HAP-1 (cell line): ENCODE results near the gene TSEN2.
"Not testable (repeated sequence)": the region's sequence is repeated elsewhere in the genome, so short reads cannot be mapped to it uniquely, and the experiment has no call there.

Source experiments
- DNase-seq, 2 experiments: peaks; one replicate each; pipeline ENCODE4 v3.0.0-alpha.2; 2016 to 2020; ENCODE audit warnings: low spot score in 2 of 2
- H3K27me3 ChIP-seq: fragments of 250-450 bp; sonication (Bioruptor Pico); 2 replicates; pipeline ENCODE4 v1.5.1; 2020; ENCODE audit warnings: low read depth, mild to moderate bottlenecking, moderate library complexity
- H3K36me3 ChIP-seq: fragments of 250-450 bp; sonication (Bioruptor Pico); replicated peaks from 2 replicates; pipeline ENCODE4 v1.5.1; 2020; ENCODE audit warnings: mild to moderate bottlenecking
- H3K4me1 ChIP-seq: fragments of 250-450 bp; sonication (Bioruptor Pico); 2 replicates; pipeline ENCODE4 v1.5.1; 2020; ENCODE audit warnings: mild to moderate bottlenecking
- H3K4me3 ChIP-seq: fragments of 250-450 bp; sonication (Bioruptor Pico); 2 replicates; pipeline ENCODE4 v1.5.1; 2020; ENCODE audit warnings: mild to moderate bottlenecking, moderate library complexity
- H3K9me3 ChIP-seq: fragments of 250-450 bp; sonication (Bioruptor Pico); 2 replicates; pipeline ENCODE4 v1.5.1; 2020; ENCODE audit warnings: mild to moderate bottlenecking, moderate library complexity
- in situ Hi-C: fragments of 300-500 bp; cut with MboI; formaldehyde crosslinking; loops from 3 replicates; pipeline ENCODE4 v1.14.3; 2020; ENCODE audit warnings: low sequenced_read_pairs, inconsistent platforms, mixed read lengths

The TSEN2 gene

DNA sequence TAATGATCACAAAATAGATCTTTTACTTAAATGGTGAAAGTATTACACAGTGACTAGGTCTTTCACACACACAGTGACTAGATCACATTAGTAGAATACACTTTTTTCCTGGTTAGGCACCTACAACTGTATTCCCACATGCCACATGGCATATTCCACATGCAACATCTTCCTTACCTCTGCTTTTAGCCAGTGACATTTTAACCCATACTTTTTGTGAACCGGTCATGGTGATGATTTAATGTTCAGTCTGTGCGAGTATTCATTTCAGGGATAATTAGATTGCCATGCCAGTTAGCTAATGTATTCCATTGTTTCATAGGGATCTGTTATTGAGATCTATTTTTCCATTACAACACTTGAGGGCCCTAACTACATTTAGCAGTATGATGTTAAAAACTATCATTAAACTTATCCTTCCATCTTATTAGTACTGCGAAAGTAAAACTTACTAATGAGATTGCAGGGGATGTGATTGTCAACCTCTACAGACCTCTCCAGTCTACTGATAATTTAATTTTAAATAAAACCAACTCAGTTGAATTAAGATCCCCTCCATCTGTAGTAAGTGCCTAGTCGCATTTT lies 28.3 kb downstream of the TSEN2 start:
- in situ Hi-C loops = no loop called here

DNA sequence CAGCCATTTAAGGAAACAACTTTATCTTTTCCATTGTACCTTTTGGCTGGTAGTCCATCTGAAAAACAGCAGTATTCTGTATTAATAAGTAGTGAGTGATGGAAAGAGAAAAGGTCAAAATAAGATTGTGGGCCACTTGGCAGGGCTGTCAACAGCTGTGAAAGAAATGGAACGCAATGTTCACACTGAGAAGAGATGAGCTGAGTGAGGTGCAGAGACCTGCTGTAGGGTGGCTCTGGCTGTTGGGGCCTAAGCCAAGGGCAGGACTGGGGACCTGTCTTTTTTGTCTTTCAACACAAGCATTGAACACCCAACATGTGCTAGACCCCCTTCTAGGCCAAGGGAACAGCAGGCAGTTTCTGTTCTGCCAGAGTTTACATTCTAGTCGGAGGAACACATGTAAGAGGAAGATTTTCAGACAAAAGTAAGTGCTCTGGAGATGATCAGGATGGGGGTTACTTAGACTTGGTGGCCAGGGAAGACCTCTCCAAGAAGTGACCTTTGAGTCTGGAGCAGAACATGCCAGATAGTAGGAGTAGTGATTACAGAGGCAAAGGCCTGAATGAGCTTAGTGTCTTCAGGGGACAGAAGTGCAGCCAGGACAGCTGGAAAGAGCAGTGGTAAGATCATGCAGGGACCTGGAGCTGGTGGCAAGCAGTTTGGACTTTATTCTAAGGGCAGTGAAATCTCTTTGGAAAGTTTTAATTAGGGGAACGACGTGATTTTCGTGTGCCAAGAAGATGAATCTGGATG lies 29.6 kb downstream of the TSEN2 start:
- no peaks in the 10 kb centered on the region for H3K9me3 ChIP-seq
- H3K4me1 ChIP-seq = no peaks in the 10 kb centered on the region
- no peaks in the 10 kb centered on the region for H3K27me3 ChIP-seq
- in situ Hi-C loops = no loop called here
- 0 out of 2 replicates have a peak, but pooled peaks cover 3% of the 10 kb centered on the region for H3K36me3 ChIP-seq
- no peak for DNase-seq
- H3K4me3 ChIP-seq = no peak overlapping the region

More for the DNA sequence above, 28.3 kb downstream of the TSEN2 start:
- no peaks in the 10 kb centered on the region for H3K27me3 ChIP-seq
- H3K9me3 ChIP-seq = no peaks in the 10 kb centered on the region
- H3K4me1 ChIP-seq = no peaks in the 10 kb centered on the region
- no peak overlapping the region for H3K4me3 ChIP-seq
- H3K36me3 ChIP-seq = peaks cover 3% of the 10 kb centered on the region; the same call in 1 of the 2 replicates
- no peak for DNase-seq

DNA sequence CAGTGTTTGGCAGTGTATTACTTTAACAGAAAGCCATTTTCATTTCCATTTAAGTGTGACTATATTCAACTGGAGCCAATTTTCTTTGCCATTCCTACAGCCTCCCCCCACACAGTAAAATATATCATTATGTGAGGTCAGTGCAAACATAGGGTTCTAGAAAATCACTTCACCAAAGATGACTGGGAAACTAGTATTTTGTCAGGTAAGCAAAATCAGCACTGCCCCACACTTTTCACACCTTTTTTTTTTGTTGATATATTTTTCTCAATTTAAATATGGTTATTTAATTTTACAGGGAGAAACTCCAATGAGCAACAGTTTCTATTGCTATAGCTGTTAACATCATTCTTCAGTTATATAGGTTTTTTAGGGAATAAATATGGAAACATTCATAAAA lies 31.4 kb downstream of the TSEN2 start:
- Histone ChIP-seq H3K27me3 (no peaks in the 10 kb centered on the region), H3K9me3 (no peaks in the 10 kb centered on the region), H3K36me3 (peaks cover under 1% of the 10 kb centered on the region), H3K4me3 (no peak overlapping the region), H3K4me1 (no peaks in the 10 kb centered on the region)
- no peak for DNase-seq
- in situ Hi-C loops = no loop called here

DNA sequence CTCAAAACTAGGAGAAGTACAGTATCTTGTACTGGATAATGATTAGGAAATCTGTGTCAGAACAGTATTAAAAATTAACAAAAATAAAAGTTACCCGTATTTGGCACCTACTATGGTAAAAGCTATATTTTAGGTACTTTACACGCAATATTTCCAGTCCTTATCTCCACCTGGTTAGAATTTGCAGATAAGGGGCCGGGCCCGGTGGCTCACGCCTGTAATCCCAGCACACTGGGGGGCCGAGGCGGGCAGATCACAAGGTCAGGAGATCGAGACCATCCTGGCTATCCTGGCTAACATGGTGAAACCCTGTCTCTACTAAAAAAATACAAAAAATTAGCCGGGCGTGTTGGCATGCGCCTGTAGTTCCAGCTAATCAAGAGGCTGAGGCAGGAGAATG lies 32.6 kb downstream of the TSEN2 start:
- no peaks in the 10 kb centered on the region for H3K9me3 ChIP-seq
- H3K27me3 ChIP-seq = no peaks in the 10 kb centered on the region
- H3K4me1 ChIP-seq = no peaks in the 10 kb centered on the region
- peaks cover 5% of the 10 kb centered on the region for H3K36me3 ChIP-seq
- in situ Hi-C loops = no loop called here
- no peak for DNase-seq
- no peak overlapping the region for H3K4me3 ChIP-seq

DNA sequence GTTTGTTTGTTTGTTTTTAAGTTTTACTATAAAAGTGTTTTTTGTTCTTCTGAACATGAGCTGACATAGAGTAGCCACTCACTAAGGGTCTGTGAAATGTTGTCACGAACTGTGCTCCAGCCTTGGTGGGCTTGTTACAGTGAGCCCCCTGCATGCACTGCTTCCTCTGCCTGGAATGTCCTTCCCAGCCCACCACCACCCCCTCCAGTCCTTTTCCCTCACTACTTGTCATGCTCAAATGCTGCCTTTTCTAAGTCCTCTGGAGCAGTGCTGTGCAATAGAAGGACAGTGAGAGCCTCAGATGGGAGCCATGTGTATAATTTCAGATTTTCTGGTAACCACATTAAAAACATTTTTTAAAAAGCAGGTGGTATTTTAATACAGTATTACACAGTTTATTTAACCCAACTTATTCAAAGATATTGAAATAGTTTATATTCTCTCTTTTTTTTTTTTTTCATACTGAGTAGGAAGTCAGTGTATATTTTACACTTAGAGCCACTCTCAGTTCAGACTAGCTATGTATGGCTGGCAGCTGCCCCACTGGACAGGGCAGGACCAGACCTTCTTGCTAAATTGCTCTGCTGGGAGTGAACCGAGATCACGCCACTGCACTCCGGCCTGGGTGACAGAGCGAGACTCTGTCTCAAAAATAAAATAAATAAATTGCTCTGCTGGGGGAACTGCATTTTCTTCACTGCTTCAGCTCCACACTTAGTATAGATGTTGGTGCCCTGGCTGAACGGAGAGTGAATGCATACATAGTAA lies 34.2 kb downstream of the TSEN2 start:
- Histone ChIP-seq H3K4me1 (no peaks in the 10 kb centered on the region), H3K36me3 (peaks cover 5% of the 10 kb centered on the region), H3K4me3 (no peak overlapping the region), H3K9me3 (no peaks in the 10 kb centered on the region), H3K27me3 (no peaks in the 10 kb centered on the region)
- no peak for DNase-seq
- in situ Hi-C loops = no loop called here

DNA sequence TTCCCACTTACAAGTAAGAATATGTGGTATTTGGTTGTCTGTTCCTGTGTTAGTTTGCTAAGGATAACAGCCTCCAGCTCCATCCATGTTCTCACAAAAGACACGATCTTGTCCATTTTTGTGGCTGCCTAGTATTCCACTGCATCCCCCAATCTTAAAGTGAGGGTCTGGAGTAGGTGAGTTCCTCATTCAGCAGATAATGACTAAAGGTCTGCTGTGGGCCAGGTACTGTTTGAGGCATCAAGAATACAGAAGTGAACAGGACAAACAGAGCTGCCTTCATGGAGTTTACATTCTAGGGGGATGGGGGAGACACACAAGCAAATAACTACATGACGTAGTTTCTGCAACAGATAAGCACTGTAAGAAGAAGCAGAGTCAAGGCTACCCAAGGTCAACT lies 36.7 kb downstream of the TSEN2 start:
- DNase-seq = no peak
- in situ Hi-C loops = no loop called here
- Histone ChIP-seq H3K9me3 (no peaks in the 10 kb centered on the region), H3K4me1 (no peaks in the 10 kb centered on the region), H3K36me3 (peaks cover 12% of the 10 kb centered on the region), H3K27me3 (no peaks in the 10 kb centered on the region), H3K4me3 (no peak overlapping the region)

DNA sequence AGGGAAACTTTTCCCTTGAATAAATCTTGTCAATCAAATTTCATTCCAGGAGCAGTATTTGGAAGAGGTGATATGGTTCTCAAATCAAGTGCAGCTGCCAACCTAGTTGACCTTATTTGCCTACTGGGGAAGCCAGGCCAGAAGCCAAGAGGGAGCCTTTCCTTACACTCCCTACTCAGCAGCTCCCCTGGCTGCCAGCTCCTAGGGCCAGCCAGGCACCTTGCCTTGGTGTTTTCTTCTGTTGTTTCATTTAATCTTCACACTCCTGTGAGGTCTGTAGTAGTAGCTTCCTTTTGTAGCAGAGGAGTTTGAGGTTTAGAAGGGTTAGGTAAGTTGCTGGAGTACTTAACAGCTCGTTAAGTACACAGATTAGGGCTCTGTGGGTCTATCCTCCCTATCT lies 38.4 kb downstream of the TSEN2 start:
- H3K4me1 ChIP-seq = no peaks in the 10 kb centered on the region
- in situ Hi-C loops = no loop called here
- no peak overlapping the region for H3K4me3 ChIP-seq
- H3K9me3 ChIP-seq = no peaks in the 10 kb centered on the region
- DNase-seq = no peak
- no peaks in the 10 kb centered on the region for H3K27me3 ChIP-seq
- H3K36me3 ChIP-seq = peaks cover 15% of the 10 kb centered on the region

DNA sequence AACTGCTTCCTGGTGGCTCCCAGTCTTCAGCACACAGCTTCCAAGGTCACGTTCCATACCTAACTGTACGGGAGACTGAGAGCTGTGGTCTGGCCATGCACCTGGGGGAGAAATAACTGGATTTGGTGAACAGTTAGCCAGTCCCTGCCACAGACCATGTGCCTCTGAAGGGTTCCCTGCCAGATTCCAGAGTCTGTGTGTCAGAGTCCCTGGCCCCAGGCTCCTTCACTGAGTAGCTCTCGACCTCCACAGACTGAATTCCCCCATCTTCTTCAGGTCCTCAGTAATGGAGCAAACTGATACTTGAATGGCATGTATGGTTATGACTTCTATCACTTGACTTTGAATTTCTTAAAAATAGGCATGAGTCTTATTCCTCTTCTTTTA lies 43.5 kb downstream of the TSEN2 start:
- peaks cover 31% of the 10 kb centered on the region for H3K36me3 ChIP-seq
- in situ Hi-C loops = no loop called here
- H3K9me3 ChIP-seq = no peaks in the 10 kb centered on the region
- no peaks in the 10 kb centered on the region for H3K27me3 ChIP-seq
- no peak for DNase-seq
- H3K4me3 ChIP-seq = no peak overlapping the region
- H3K4me1 ChIP-seq = no peaks in the 10 kb centered on the region

DNA sequence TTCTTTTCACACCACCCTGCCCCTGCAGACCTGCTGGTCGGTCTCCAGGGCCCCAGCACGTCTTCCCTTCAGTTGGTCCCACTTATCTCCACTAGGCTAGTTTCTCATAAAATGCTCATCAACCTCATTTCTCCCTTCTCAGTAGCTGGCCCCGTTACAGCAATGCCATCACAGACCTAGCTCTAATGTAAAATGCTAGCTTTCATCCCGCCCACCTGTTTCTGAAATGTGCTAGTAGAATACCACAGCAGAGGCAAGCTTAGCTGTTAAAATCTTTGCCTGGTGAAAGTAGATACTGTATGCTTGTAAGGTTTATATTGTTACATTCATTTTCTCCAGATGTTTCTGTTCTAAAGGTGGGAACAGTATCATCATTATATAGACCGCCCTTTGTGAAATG lies 47.9 kb downstream of the TSEN2 start:
- H3K9me3 ChIP-seq = no peaks in the 10 kb centered on the region
- in situ Hi-C loops = no loop called here
- H3K4me3 ChIP-seq = no peak overlapping the region
- DNase-seq = no peak
- H3K4me1 ChIP-seq = no peaks in the 10 kb centered on the region
- H3K27me3 ChIP-seq = no peaks in the 10 kb centered on the region
- H3K36me3 ChIP-seq = peaks cover 26% of the 10 kb centered on the region

DNA sequence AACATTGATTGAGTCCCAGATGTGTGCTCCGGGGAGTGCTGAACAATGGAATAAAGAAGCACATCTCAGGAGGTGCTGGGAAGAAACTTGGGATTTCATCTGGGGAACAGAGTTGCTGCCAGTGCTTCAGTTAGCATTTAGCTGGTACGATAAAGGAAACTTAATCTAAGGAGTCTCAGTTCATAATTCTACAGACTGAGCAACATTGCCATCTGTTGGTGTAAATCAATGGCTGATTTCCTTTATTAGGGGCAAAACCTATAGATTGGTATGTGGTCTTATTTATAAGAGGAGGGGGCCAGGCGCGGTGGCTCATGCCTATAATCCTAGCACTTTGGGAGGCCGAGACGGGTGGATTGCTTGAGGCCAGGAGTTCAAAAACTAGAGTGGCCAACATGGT lies 52.1 kb downstream of the TSEN2 start:
- in situ Hi-C loops = no loop called here
- no peak for DNase-seq
- no peaks in the 10 kb centered on the region for H3K27me3 ChIP-seq
- no peaks in the 10 kb centered on the region for H3K9me3 ChIP-seq
- H3K4me3 ChIP-seq = no peak overlapping the region
- peaks cover 17% of the 10 kb centered on the region for H3K36me3 ChIP-seq
- H3K4me1 ChIP-seq = no peaks in the 10 kb centered on the region

DNA sequence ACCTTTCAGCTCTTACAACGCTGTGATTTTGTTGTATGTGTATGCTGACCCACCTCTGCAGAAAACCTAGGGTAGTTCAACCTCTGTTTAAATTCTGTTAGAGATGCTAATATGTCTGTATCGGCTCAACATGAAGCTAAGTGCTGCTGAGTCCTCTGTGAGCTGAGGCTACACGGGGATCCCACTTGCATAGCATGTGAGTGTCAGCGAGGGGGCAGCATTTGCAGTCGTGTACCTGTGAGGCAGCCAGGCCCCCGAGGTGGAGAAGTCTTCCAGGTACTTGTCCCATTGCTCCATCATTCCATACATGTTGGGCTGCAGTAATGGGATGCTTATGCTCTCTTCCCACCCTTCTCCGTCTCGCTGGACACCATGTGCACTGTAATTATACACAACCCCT lies 57.3 kb downstream of the TSEN2 start:
- DNase-seq = no peak
- Histone ChIP-seq H3K4me1 (no peaks in the 10 kb centered on the region), H3K9me3 (no peaks in the 10 kb centered on the region), H3K27me3 (no peaks in the 10 kb centered on the region), H3K4me3 (no peak overlapping the region), H3K36me3 (no peaks in the 10 kb centered on the region)
- in situ Hi-C loops = no loop called here

DNA sequence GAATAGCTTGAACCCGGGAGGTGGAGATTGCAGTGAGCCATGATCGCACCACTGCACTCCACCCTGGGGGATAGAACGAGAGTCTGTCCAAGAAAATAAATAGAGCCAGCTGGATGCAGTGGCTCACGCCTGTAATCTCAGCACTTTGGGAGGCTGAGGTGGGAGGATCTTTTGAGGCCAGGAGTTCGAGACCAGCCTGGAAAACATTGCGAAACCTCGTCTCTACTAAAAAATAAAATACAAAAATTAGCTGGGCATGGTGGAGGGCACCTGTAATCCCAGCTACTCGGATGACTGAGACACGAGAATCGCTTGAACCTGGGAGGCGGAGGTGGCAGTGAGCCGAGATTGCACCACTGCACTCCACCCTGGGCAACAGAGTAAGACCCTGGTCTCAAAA lies 59.2 kb downstream of the TSEN2 start:
- H3K4me1 ChIP-seq, DNase-seq, H3K9me3 ChIP-seq, H3K27me3 ChIP-seq, H3K36me3 ChIP-seq, H3K4me3 ChIP-seq, in situ Hi-C loops: not testable (repeated sequence)

DNA sequence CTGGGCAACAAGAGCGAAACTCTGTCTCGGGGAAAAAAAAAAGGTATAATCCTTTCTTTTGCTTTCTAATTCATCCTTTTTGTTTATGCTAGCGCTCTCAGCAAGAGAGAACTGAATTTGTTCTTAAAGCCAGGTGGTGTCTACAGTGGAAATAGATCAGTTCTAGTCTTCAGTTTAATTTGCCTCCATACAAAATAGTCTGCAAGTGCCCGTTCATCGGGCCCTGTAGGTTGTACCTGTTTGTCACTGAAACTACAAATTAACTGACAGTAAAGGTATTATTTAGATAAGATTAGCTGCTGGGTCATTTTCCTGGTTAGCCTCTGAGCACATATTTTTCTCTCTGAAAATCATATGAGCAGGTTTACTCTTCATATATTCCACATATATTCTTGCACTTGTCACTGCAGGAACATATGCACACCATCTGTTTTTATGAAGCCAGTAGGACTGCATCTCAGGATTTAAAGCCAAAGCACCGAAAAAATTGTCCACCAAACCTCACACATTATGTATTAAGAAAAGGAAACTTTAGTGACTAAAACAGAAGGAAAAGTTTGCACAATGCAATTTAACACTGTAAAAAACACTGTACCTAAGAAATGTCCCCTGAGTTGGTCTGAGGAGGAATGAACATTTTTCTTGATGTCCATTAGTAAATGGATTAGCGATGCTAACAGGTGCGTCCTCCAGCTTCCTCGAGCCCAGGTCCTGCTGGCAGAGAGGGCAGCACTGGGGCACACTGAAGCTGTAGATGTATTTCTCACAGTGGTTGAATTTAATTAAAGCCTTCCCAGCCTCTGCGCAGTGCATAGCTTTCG lies 60.6 kb downstream of the TSEN2 start:
- Histone ChIP-seq H3K27me3 (no peaks in the 10 kb centered on the region), H3K4me3 (no peak overlapping the region), H3K36me3 (no peaks in the 10 kb centered on the region), H3K9me3 (no peaks in the 10 kb centered on the region), H3K4me1 (no peaks in the 10 kb centered on the region)
- in situ Hi-C loops = no loop called here
- DNase-seq = no peak

DNA sequence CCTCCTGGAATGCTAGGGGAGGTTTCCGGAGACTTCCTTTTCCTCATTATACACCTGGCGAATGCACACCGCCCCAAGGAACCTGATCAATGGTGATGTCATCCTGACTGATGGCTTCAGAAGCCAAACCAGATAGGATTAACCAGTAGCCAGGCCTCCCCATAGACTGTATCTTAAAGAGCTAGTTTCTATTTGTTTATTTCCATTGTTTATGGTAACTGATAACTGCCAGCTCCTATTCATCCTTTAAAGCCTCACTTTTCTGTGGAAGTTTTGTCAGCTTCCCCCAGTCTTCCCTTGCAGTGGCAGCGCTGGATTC lies 61.2 kb downstream of the TSEN2 start, which contains the start of gene MKRN2OS:
Gene MKRN2OS (minus strand): TSS at position 27 of the 319 bp plus-strand sequence. CDS start 35 bp downstream, outside the sequence.
- in situ Hi-C loops = no loop called here
- Histone ChIP-seq H3K27me3 (no peaks in the 10 kb centered on the region), H3K4me1 (no peaks in the 10 kb centered on the region), H3K9me3 (no peaks in the 10 kb centered on the region), H3K36me3 (no peaks in the 10 kb centered on the region), H3K4me3 (no peak within 1 kb of the TSS)
- DNase-seq = no peak
